Measurements from ENCODE around the gene TP53AIP1.
"Not testable (repeated sequence)": the region's sequence is repeated elsewhere in the genome, so short reads cannot be mapped to it uniquely, and the experiment has no call there.

The TP53AIP1 gene

DNA sequence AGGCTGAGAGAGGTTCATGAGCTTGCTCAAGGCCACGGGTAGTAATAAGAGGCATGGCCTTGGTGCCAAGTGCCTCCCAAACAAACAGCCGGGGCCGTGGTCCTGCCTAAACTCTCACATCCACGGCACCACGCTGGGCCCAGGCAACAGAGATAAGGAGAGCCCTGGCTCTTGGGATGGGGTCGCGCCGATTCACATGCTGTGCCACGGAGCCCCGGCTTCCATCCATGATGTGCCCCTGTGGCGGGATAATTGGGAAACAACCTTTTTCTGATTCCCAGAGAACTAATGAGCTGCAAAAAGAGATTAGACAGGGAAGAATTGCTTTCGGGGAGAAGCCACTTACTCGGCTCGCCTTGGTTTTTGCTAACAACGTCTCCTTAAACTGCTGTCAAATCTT is 22.0 kb downstream of the TP53AIP1 start:
- CTCF ChIA-PET, result no interaction called here
- DNase-seq (ENCODE audit: extremely low spot score), result no peak
- POLR2A ChIA-PET, result no interaction called here
- TF ChIP-seq ARNT (IDR thresholded peaks at IDR 0.05), result no peak
- TF ChIP-seq SUZ12 (IDR thresholded peaks at IDR 0.05), result no peak
- no peak for TF ChIP-seq TARDBP (IDR thresholded peaks at IDR 0.05)
- no peak for TF ChIP-seq FOXK2 (IDR thresholded peaks at IDR 0.05)
- TF ChIP-seq CTBP1 (IDR thresholded peaks at IDR 0.05; ENCODE audit: borderline replicate concordance), result no peak
- TF ChIP-seq, protein P1, sequence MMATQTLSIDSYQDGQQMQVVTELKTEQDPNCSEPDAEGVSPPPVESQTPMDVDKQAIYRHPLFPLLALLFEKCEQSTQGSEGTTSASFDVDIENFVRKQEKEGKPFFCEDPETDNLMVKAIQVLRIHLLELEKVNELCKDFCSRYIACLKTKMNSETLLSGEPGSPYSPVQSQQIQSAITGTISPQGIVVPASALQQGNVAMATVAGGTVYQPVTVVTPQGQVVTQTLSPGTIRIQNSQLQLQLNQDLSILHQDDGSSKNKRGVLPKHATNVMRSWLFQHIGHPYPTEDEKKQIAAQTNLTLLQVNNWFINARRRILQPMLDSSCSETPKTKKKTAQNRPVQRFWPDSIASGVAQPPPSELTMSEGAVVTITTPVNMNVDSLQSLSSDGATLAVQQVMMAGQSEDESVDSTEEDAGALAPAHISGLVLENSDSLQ (IDR thresholded peaks at IDR 0.05), result no peak
- no peak for TF ChIP-seq ELF4 (IDR thresholded peaks at IDR 0.05)
- no peak for TF ChIP-seq LEF1 (IDR thresholded peaks at IDR 0.05; ENCODE audit: borderline replicate concordance)
- no peak for TF ChIP-seq FOXM1 (IDR thresholded peaks at IDR 0.05; ENCODE audit: borderline replicate concordance)

DNA sequence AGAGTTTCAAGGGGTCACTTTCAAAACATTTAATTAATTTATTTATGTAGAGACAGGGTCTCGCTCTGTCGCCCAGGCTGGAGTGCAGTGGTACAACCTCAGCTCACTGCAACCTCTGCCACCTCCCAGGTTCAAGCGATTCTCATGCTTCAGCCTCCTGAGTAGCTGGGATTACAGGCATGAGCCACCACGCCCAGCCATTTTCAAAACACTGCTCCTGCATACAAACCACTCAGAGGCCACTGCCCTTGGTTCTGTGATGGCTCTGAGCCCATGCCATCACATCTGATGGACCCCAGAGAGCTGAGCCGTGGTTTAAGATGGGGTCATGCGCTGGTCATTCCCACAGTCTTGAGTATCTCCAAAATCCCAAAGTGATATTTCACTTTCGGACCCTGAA is 23.0 kb downstream of the TP53AIP1 start:
- DNase-seq (ENCODE audit: extremely low spot score); POLR2A ChIA-PET: not testable (repeated sequence)
- CTCF ChIA-PET, result interaction anchor here (0.6 kb wide), 1 partner anchor 29 kb away, joined by 4 read pairs; no protein-coding TSS in a partner anchor

DNA sequence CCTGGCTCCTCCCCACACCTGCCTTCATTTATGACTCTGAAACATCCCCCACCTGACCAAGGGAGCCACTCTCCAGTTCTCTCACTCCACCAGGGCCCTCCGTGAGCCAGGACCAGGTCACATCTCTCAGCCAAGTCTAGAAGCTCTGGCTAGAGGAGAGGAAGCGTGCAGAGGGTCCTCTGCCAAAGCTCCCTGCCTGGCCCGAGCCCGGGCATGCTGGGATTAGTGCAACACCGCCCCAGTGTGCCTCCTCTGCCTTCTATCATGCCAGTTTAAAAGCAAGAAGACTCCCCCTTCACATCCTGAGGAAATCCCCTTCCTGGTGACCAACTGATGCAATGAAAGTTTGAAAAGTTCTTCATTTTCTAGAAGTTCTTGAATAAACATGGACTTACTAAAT is 23.5 kb downstream of the TP53AIP1 start:
- TF ChIP-seq FOXK2 (IDR thresholded peaks at IDR 0.05), result no peak
- no peak for TF ChIP-seq ARNT (IDR thresholded peaks at IDR 0.05)
- no peak for TF ChIP-seq ELF4 (IDR thresholded peaks at IDR 0.05)
- TF ChIP-seq L3MBTL2 (conservative IDR thresholded peaks at IDR 0.05), result no peak
- TF ChIP-seq HDGF (IDR thresholded peaks at IDR 0.05; ENCODE audit: borderline replicate concordance), result no peak
- no peak for TF ChIP-seq FOXM1 (IDR thresholded peaks at IDR 0.05; ENCODE audit: borderline replicate concordance)
- TF ChIP-seq SUZ12 (IDR thresholded peaks at IDR 0.05), result no peak
- TF ChIP-seq LEF1 (IDR thresholded peaks at IDR 0.05; ENCODE audit: borderline replicate concordance), result no peak
- ChIA-PET POLR2A (no interaction called here), CTCF (interaction anchor here (0.6 kb wide), 1 partner anchor 29 kb away, joined by 4 read pairs; no protein-coding TSS in a partner anchor)
- no peak for DNase-seq (ENCODE audit: extremely low spot score)

DNA sequence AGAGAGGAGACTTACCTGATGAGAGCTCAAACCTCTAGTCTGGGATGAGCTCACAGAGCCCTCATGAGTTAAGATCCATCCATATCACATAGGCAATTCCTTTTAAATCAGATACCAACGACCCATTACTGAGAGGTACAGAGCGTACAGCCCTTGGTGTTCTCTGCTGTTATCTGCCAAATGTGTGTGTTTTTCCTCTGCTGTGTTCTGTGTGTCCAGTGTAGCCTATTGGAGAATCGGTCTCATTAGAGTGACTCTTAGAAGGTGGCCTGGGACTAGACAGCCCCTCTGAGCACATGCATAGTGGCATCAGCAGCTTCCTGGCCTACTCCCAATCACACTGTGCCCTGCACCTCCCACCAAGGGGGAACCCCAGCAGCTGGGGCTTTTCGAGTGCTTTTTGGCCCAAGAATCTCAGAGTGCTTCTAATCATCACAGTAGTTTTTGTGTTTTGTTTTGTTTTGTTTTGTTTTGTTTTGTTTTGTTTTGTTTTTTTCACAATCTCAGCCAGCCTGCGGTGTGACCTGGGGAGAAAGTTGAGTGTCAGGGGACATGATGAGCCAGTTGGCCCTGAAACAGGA is 25.4 kb downstream of the TP53AIP1 start:
- CTCF ChIA-PET, result no interaction called here
- no peak for DNase-seq (ENCODE audit: extremely low spot score)
- TF ChIP-seq SP1 (IDR thresholded peaks at IDR 0.05), result no peak
- TF ChIP-seq FOXA1 (IDR thresholded peaks at IDR 0.05), result no peak
- TF ChIP-seq BHLHE40 (IDR thresholded peaks at IDR 0.05; ENCODE audit: borderline replicate concordance), result no peak
- POLR2A ChIA-PET, result no interaction called here

DNA sequence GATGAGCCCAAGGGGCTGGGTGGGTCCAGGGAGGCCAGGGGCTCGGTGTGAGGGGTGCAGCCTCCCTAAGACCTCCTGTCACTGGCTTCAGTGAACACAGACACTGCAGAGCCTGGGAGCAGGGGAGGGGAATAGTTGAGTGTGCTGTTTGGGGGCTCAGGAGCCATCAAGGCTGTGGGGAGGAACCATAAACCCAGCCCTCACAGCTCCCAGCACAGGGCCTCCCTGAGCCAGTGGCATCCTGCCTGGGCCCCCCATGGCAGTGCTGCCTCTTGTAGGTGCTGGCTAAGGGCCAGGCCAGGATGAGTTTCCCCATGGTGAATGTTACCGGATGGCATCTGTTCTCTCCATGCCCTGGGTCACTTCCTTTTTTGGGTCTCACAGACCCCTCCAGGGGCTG is 26.0 kb downstream of the TP53AIP1 start:
- ChIA-PET CTCF (no interaction called here), POLR2A (no interaction called here)
- DNase-seq (ENCODE audit: extremely low spot score), result no peak
- TF ChIP-seq FOXK2 (IDR thresholded peaks at IDR 0.05), result no peak

DNA sequence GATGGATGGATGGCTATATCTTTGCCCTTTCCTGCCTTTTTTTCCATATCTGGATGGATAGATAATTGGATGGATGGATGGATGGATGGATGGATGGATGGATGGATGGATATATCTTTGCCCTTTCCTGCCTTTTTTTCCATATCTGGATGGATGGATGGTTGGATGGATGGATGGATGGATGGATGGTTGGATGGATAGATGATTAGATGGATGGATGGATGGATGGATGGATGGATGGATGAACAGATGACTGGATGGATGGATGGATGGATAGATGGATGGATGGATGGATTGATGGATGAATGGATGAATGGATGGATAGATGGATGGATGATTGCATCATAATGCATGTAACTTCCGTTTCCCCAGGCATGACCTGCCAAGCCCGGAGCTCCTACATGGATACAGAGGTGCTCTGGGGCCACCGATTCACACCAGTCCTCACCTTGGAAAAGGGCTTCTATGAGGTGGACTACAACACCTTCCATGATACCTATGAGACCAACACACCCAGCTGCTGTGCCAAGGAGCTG is 26.6 kb downstream of the TP53AIP1 start:
- TF ChIP-seq FOXK2 (IDR thresholded peaks at IDR 0.05) (no peak), NFRKB (IDR thresholded peaks at IDR 0.05) (no peak), ELF4 (IDR thresholded peaks at IDR 0.05) (no peak), L3MBTL2 (conservative IDR thresholded peaks at IDR 0.05) (no peak), SUZ12 (IDR thresholded peaks at IDR 0.05) (no peak), HDGF (IDR thresholded peaks at IDR 0.05; ENCODE audit: borderline replicate concordance) (no peak), LEF1 (IDR thresholded peaks at IDR 0.05; ENCODE audit: borderline replicate concordance) (no peak), CTBP1 (IDR thresholded peaks at IDR 0.05; ENCODE audit: borderline replicate concordance) (no peak), ZNF384 (IDR thresholded peaks at IDR 0.05) (no peak), ARNT (IDR thresholded peaks at IDR 0.05) (no peak), SP1 (IDR thresholded peaks at IDR 0.05) (no peak), BHLHE40 (IDR thresholded peaks at IDR 0.05; ENCODE audit: borderline replicate concordance) (no peak), TARDBP (IDR thresholded peaks at IDR 0.05) (no peak), FOXM1 (IDR thresholded peaks at IDR 0.05; ENCODE audit: borderline replicate concordance) (no peak)
- TF ChIP-seq, protein P1 (IDR thresholded peaks at IDR 0.05), result no peak
- ChIA-PET POLR2A (no interaction called here), CTCF (no interaction called here)

DNA sequence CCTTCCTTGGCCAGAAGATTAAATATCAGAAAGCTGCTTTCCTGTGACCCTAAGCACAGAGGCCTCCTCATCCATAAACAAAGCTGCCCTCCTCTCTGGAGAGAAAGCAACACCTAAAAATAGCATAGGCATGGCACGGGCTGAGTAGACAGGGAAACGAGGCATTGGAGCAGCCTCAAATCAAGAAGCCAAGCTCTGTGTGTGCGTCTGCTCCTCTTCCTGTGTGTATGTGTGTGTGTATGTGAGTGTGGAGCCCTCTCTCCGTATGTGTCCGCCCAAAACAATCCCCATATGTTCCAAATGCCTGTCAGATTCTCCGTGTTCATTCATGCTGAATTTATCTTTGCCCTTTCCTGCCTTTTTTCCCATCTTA is 27.5 kb downstream of the TP53AIP1 start:
- TF ChIP-seq BHLHE40 (IDR thresholded peaks at IDR 0.05; ENCODE audit: borderline replicate concordance) (no peak), LEF1 (IDR thresholded peaks at IDR 0.05; ENCODE audit: borderline replicate concordance) (no peak), HDGF (IDR thresholded peaks at IDR 0.05; ENCODE audit: borderline replicate concordance) (no peak), CTBP1 (IDR thresholded peaks at IDR 0.05; ENCODE audit: borderline replicate concordance) (no peak), SUZ12 (IDR thresholded peaks at IDR 0.05) (no peak), NFRKB (IDR thresholded peaks at IDR 0.05) (no peak), TARDBP (IDR thresholded peaks at IDR 0.05) (no peak), L3MBTL2 (conservative IDR thresholded peaks at IDR 0.05) (no peak), ZNF384 (IDR thresholded peaks at IDR 0.05) (no peak)
- DNase-seq (ENCODE audit: extremely low spot score), result no peak
- POLR2A ChIA-PET, result no interaction called here
- CTCF ChIA-PET, result interaction anchor here (1.7 kb wide), 1 partner anchor 9 kb away, joined by 3 read pairs; no protein-coding TSS in a partner anchor

More for the DNA sequence above, 26.6 kb downstream of the TP53AIP1 start:
- DNase-seq (ENCODE audit: extremely low spot score), result no peak

All from HEK293T (cell line).